ENCODE measurements around the gene MS4A18.
A peak's percentile ranks its signal among the peaks of the same experiment; 100 is the strongest.

Gene MS4A18

DNA sequence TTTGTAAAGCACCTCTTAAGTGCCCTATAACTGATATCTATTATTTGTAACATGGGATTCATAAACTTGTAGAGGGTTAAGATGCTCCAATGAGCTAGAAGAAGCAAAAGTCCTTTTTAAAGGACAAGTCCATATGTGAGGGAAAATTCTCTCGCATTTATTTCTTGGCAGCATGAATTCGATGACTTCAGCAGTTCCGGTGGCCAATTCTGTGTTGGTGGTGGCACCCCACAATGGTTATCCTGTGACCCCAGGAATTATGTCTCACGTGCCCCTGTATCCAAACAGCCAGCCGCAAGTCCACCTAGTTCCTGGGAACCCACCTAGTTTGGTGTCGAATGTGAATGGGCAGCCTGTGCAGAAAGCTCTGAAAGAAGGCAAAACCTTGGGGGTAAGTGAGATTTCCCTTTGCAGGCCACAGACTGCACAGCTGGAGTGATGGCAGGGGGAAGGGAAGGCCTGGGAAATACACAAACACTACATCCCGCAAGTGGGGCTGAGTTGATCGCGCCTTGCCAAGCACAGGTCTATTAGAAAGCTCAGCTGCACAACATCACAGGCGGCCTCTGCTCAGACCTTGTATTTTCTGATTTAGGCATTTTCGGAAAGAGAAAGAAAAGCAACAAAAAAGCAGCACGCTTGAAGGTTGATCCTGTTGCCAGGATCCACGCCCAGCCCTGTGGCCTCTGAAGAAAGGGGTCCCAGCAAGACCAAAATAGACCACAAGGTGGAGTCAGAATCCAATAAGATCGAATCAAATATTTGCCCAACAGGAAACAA lies 23.6 kb upstream of the MS4A18 start:
- Histone ChIP-seq H3K4me1 (ENCODE audit: insufficient read depth, low read length) (no peaks in the 10 kb centered on the region), H3K27me3 (ENCODE audit: insufficient read depth, low read length, poor library complexity) (peaks cover 3% of the 10 kb centered on the region), H3K27ac (ENCODE audit: low read length) (no peak overlapping the region), H3K4me3 (ENCODE audit: low read depth in 1 of 2, low read length in 2 of 2) (no peak overlapping the region), H3K36me3 (ENCODE audit: insufficient read depth, low read length) (no peaks in the 10 kb centered on the region), H2AFZ (ENCODE audit: low read depth, low read length) (no peak overlapping the region), H3K4me2 (ENCODE audit: insufficient read depth, low read length) (no peak overlapping the region), H3K9me3 (ENCODE audit: insufficient read depth, low read length, severe bottlenecking) (no peaks in the 10 kb centered on the region), H4K20me1 (ENCODE audit: insufficient read depth, low read length) (no peaks in the 10 kb centered on the region), H3K9ac (ENCODE audit: low read depth, low read length) (no peak overlapping the region), H3K79me2 (ENCODE audit: insufficient read depth, low read length) (no peaks in the 10 kb centered on the region)
- TF ChIP-seq, protein P1, sequence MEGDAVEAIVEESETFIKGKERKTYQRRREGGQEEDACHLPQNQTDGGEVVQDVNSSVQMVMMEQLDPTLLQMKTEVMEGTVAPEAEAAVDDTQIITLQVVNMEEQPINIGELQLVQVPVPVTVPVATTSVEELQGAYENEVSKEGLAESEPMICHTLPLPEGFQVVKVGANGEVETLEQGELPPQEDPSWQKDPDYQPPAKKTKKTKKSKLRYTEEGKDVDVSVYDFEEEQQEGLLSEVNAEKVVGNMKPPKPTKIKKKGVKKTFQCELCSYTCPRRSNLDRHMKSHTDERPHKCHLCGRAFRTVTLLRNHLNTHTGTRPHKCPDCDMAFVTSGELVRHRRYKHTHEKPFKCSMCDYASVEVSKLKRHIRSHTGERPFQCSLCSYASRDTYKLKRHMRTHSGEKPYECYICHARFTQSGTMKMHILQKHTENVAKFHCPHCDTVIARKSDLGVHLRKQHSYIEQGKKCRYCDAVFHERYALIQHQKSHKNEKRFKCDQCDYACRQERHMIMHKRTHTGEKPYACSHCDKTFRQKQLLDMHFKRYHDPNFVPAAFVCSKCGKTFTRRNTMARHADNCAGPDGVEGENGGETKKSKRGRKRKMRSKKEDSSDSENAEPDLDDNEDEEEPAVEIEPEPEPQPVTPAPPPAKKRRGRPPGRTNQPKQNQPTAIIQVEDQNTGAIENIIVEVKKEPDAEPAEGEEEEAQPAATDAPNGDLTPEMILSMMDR (IDR thresholded peaks at IDR 0.05; ENCODE audit: borderline replicate concordance, extremely low read depth, low read length, poor library complexity, severe bottlenecking), result peak; percentile 59
- no peak for TF ChIP-seq EZH2 (IDR thresholded peaks at IDR 0.05; ENCODE audit: borderline replicate concordance, low read depth, low read length, severe bottlenecking)
- no peak for DNase-seq
- ATAC-seq (ENCODE audit: insufficient read depth, low read depth), result no peak

DNA sequence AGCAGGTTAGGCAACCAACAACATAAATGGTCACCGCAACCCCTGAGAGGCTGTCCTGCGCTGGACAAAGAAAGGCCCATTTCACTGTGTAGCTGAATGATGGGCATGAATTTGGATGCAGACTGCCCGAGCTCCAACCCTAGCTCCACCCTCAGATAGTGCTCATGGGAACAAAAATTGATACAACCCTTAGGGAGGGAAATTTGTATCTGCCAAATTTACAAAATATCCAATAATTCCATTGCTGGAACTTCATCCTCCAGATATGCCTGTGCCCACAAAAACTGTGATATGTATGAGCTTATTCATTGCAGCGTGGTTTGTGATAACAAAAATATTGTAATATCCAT lies 23.1 kb upstream of the MS4A18 start:
- TF ChIP-seq, protein P1 (IDR thresholded peaks at IDR 0.05; ENCODE audit: borderline replicate concordance, extremely low read depth, low read length, poor library complexity, severe bottlenecking), result no peak
- no peak for TF ChIP-seq EZH2 (IDR thresholded peaks at IDR 0.05; ENCODE audit: borderline replicate concordance, low read depth, low read length, severe bottlenecking)
- H2AFZ ChIP-seq (ENCODE audit: low read depth, low read length), result no peak overlapping the region

DNA sequence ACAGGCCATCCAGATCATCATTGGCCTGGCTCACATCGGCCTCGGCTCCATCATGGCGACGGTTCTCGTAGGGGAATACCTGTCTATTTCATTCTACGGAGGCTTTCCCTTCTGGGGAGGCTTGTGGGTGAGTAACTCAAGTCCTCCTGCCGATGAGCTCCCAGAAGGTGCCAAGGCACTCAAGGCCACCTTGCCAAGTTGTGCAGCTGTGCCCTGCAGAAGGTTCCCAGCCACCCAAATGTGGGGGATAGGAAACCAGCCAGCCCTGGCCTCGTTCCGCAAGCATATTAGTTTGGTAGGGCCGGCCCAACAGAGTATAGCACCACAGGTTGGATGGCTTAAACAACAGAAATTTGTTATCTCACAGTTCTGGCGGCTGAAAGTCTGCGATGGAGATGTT lies 21.1 kb upstream of the MS4A18 start:
- Histone ChIP-seq H3K9me3 (ENCODE audit: insufficient read depth, low read length, severe bottlenecking) (no peaks in the 10 kb centered on the region), H3K4me2 (ENCODE audit: insufficient read depth, low read length) (no peak overlapping the region), H4K20me1 (ENCODE audit: insufficient read depth, low read length) (no peaks in the 10 kb centered on the region), H3K4me3 (ENCODE audit: low read depth in 1 of 2, low read length in 2 of 2) (no peak overlapping the region), H3K27me3 (ENCODE audit: insufficient read depth, low read length, poor library complexity) (peaks cover 3% of the 10 kb centered on the region), H3K36me3 (ENCODE audit: insufficient read depth, low read length) (no peaks in the 10 kb centered on the region), H3K4me1 (ENCODE audit: insufficient read depth, low read length) (no peaks in the 10 kb centered on the region), H3K79me2 (ENCODE audit: insufficient read depth, low read length) (no peaks in the 10 kb centered on the region), H3K9ac (ENCODE audit: low read depth, low read length) (no peak overlapping the region), H2AFZ (ENCODE audit: low read depth, low read length) (no peak overlapping the region), H3K27ac (ENCODE audit: low read length) (no peak overlapping the region)
- DNase-seq (no peak), ATAC-seq (ENCODE audit: insufficient read depth, low read depth) (no peak)
- no peak for TF ChIP-seq EZH2 (IDR thresholded peaks at IDR 0.05; ENCODE audit: borderline replicate concordance, low read depth, low read length, severe bottlenecking)
- TF ChIP-seq, protein P1 (IDR thresholded peaks at IDR 0.05; ENCODE audit: borderline replicate concordance, extremely low read depth, low read length, poor library complexity, severe bottlenecking), result no peak

More for the DNA sequence above, 23.1 kb upstream of the MS4A18 start:
- Histone ChIP-seq H3K4me3 (ENCODE audit: low read depth in 1 of 2, low read length in 2 of 2) (no peak overlapping the region), H3K4me1 (ENCODE audit: insufficient read depth, low read length) (no peaks in the 10 kb centered on the region), H4K20me1 (ENCODE audit: insufficient read depth, low read length) (no peaks in the 10 kb centered on the region), H3K27ac (ENCODE audit: low read length) (no peak overlapping the region), H3K36me3 (ENCODE audit: insufficient read depth, low read length) (no peaks in the 10 kb centered on the region), H3K9me3 (ENCODE audit: insufficient read depth, low read length, severe bottlenecking) (no peaks in the 10 kb centered on the region), H3K9ac (ENCODE audit: low read depth, low read length) (no peak overlapping the region), H3K79me2 (ENCODE audit: insufficient read depth, low read length) (no peaks in the 10 kb centered on the region), H3K27me3 (ENCODE audit: insufficient read depth, low read length, poor library complexity) (peaks cover 3% of the 10 kb centered on the region), H3K4me2 (ENCODE audit: insufficient read depth, low read length) (no peak overlapping the region)
- ATAC-seq (ENCODE audit: insufficient read depth, low read depth) (no peak), DNase-seq (no peak)
